ENCODE measurements around the gene DLG4. TPM values are rescaled to one million over a fixed set of nuclear protein-coding genes. Genes with fewer than 3 reads are reported as not detected.
"Not testable (repeated sequence)": the region's sequence is repeated elsewhere in the genome, so short reads cannot be mapped to it uniquely, and the experiment has no call there.

DLG4 gene
- total RNA-seq, 1 experiment from 2014 or later, result 4.4 TPM

GRCh38 chr17:7158424-7158823 is 61.2 kb downstream of the DLG4 start:
- not testable (repeated sequence) for DNase-seq (ENCODE audit: low read depth)

GRCh38 chr17:7156342-7156940 is 63.2 kb downstream of the DLG4 start:
- DNase-seq (ENCODE audit: low read depth), result no peak

GRCh38 chr17:7147772-7148171 is 71.9 kb downstream of the DLG4 start:
- no peak for DNase-seq (ENCODE audit: low read depth)

- DNase-seq (ENCODE audit: low read depth), result no peak
These were observed 73.5 kb downstream of the DLG4 start for GRCh38 chr17:7146115-7146514.

GRCh38 chr17:7144213-7144612 is 75.4 kb downstream of the DLG4 start:
- no peak for DNase-seq (ENCODE audit: low read depth)

GRCh38 chr17:7141824-7142223 is 77.8 kb downstream of the DLG4 start:
- DNase-seq (ENCODE audit: low read depth), result no peak

- DNase-seq (ENCODE audit: low read depth), result no peak
These were observed 80.2 kb downstream of the DLG4 start for GRCh38 chr17:7139400-7139799.

GRCh38 chr17:7138800-7139381 is 80.7 kb downstream of the DLG4 start:
- no peak for DNase-seq (ENCODE audit: low read depth)

- no peak for DNase-seq (ENCODE audit: low read depth)
These were observed 82.3 kb downstream of the DLG4 start for GRCh38 chr17:7137171-7137943.

Other genes with a start within 250 kb of the DLG4 start
- gene ALOX12, start 223.8 kb downstream of the DLG4 start, total RNA-seq (2014; rRNA removed; shearing (Covaris generic)), result not detected in 2 replicates
- gene RNASEK, start 207.2 kb downstream of the DLG4 start, total RNA-seq (2014; rRNA removed; shearing (Covaris generic)), result 72.7 and 82.3 TPM in 2 replicates
- not detected in 2 replicates for gene BCL6B, start 196.8 kb downstream of the DLG4 start, total RNA-seq (2014; rRNA removed; shearing (Covaris generic))
- 0.34 TPM in 1 of 2 replicates, not detected in the other for gene SLC16A13, start 183.8 kb downstream of the DLG4 start, total RNA-seq (2014; rRNA removed; shearing (Covaris generic))
- not detected in 2 replicates for gene SLC16A11, start 175.7 kb downstream of the DLG4 start, total RNA-seq (2014; rRNA removed; shearing (Covaris generic))
- not detected in 2 replicates for gene CLEC10A, start 139.6 kb downstream of the DLG4 start, total RNA-seq (2014; rRNA removed; shearing (Covaris generic))
- gene ASGR2, start 105.0 kb downstream of the DLG4 start, total RNA-seq (2014; rRNA removed; shearing (Covaris generic)), result not detected in 2 replicates
- 0.29 and 1.2 TPM in 2 replicates for gene ASGR1, start 40.5 kb downstream of the DLG4 start, total RNA-seq (2014; rRNA removed; shearing (Covaris generic))
- 306 and 420 TPM in 2 replicates for gene ACADVL, start 102 bp upstream of the DLG4 start, total RNA-seq (2014; rRNA removed; shearing (Covaris generic))
- gene DVL2, start 14.7 kb upstream of the DLG4 start, total RNA-seq (2014; rRNA removed; shearing (Covaris generic)), result 22.2 and 42.7 TPM in 2 replicates
- 44.5 and 54.8 TPM in 2 replicates for gene PHF23, start 19.6 kb upstream of the DLG4 start, total RNA-seq (2014; rRNA removed; shearing (Covaris generic))
- gene GABARAP, start 22.6 kb upstream of the DLG4 start, total RNA-seq (2014; rRNA removed; shearing (Covaris generic)), result 108 and 113 TPM in 2 replicates
- gene CTDNEP1, start 31.9 kb upstream of the DLG4 start, total RNA-seq (2014; rRNA removed; shearing (Covaris generic)), result 25.5 and 27.6 TPM in 2 replicates
- 34.9 and 50.3 TPM in 2 replicates for gene ELP5, start 32.4 kb upstream of the DLG4 start, total RNA-seq (2014; rRNA removed; shearing (Covaris generic))
- not detected in 2 replicates for gene CLDN7, start 42.6 kb upstream of the DLG4 start, total RNA-seq (2014; rRNA removed; shearing (Covaris generic))
- 0.06 TPM in 1 of 2 replicates, not detected in the other for gene SLC2A4, start 61.9 kb upstream of the DLG4 start, total RNA-seq (2014; rRNA removed; shearing (Covaris generic))
- gene YBX2, start 74.8 kb upstream of the DLG4 start, total RNA-seq (2014; rRNA removed; shearing (Covaris generic)), result 0.15 and 2.4 TPM in 2 replicates
- 861 and 1,090 TPM in 2 replicates for gene EIF5A, start 87.8 kb upstream of the DLG4 start, total RNA-seq (2014; rRNA removed; shearing (Covaris generic))
- 84.3 and 91.6 TPM in 2 replicates for gene GPS2, start 95.5 kb upstream of the DLG4 start, total RNA-seq (2014; rRNA removed; shearing (Covaris generic))
- 15.3 and 17.0 TPM in 2 replicates for gene NEURL4, start 109.5 kb upstream of the DLG4 start, total RNA-seq (2014; rRNA removed; shearing (Covaris generic))
- 2.7 TPM in 1 of 2 replicates, not detected in the other for gene ACAP1, start 116.7 kb upstream of the DLG4 start, total RNA-seq (2014; rRNA removed; shearing (Covaris generic))
- gene KCTD11, start 132.3 kb upstream of the DLG4 start, total RNA-seq (2014; rRNA removed; shearing (Covaris generic)), result 2.1 and 3.7 TPM in 2 replicates
- gene TMEM95, start 135.3 kb upstream of the DLG4 start, total RNA-seq (2014; rRNA removed; shearing (Covaris generic)), result not detected in 2 replicates
- 2.6 and 4.5 TPM in 2 replicates for gene TNK1, start 161.3 kb upstream of the DLG4 start, total RNA-seq (2014; rRNA removed; shearing (Covaris generic))
- gene PLSCR3, start 174.7 kb upstream of the DLG4 start, total RNA-seq (2014; rRNA removed; shearing (Covaris generic)), result 14.1 TPM in 2 replicates
- 43.7 and 68.8 TPM in 2 replicates for gene TMEM256, start 184.3 kb upstream of the DLG4 start, total RNA-seq (2014; rRNA removed; shearing (Covaris generic))
- 1.4 and 1.9 TPM in 2 replicates for gene NLGN2, start 188.0 kb upstream of the DLG4 start, total RNA-seq (2014; rRNA removed; shearing (Covaris generic))
- not detected in 2 replicates for gene SPEM1, start 200.5 kb upstream of the DLG4 start, total RNA-seq (2014; rRNA removed; shearing (Covaris generic))
- gene SPEM2, start 205.8 kb upstream of the DLG4 start, total RNA-seq (2014; rRNA removed; shearing (Covaris generic)), result not detected in 2 replicates
- gene SPEM3, start 209.0 kb upstream of the DLG4 start, total RNA-seq (2014; rRNA removed; shearing (Covaris generic)), result not detected in 2 replicates
- gene TMEM102, start 215.6 kb upstream of the DLG4 start, total RNA-seq (2014; rRNA removed; shearing (Covaris generic)), result 2.3 and 6.6 TPM in 2 replicates
- 1.5 and 3.0 TPM in 2 replicates for gene FGF11, start 219.7 kb upstream of the DLG4 start, total RNA-seq (2014; rRNA removed; shearing (Covaris generic))
- gene CHRNB1, start 225.2 kb upstream of the DLG4 start, total RNA-seq (2014; rRNA removed; shearing (Covaris generic)), result 7.0 and 8.6 TPM in 2 replicates